Measurements from ENCODE around the gene GMIP.

- no peak for TF ChIP-seq CTCF (IDR thresholded peaks at IDR 0.05)
- TF ChIP-seq POLR2A (IDR thresholded peaks at IDR 0.05): no peak
Measured at GRCh38 chr19:19661675-19662251, 18.3 kb upstream of the GMIP start.

Measured in heart left ventricle (tissue), 13 donors.